Stimulated activated CD8-positive, alpha-beta memory T cell treated with anti-CD3 and anti-CD28 coated beads, Interleukin-2, amount 100 ng/mL, for 1 hour (primary cell): ENCODE results near the gene CNNM4.
"Not testable (repeated sequence)": the region's sequence is repeated elsewhere in the genome, so short reads cannot be mapped to it uniquely, and the experiment has no call there.

Source experiments
- DNase-seq, 2 donors: peaks; one replicate each; pipeline ENCODE4 v3.0.0-alpha.2; 2020; ENCODE audit warnings: low read depth in 2 of 2

CNNM4 gene

GRCh38 chr2:96792772-96793749 is 32.4 kb downstream of the CNNM4 start:
- DNase-seq: no peak

GRCh38 chr2:96795076-96795475 is 34.4 kb downstream of the CNNM4 start:
- DNase-seq: no peak

DNA sequence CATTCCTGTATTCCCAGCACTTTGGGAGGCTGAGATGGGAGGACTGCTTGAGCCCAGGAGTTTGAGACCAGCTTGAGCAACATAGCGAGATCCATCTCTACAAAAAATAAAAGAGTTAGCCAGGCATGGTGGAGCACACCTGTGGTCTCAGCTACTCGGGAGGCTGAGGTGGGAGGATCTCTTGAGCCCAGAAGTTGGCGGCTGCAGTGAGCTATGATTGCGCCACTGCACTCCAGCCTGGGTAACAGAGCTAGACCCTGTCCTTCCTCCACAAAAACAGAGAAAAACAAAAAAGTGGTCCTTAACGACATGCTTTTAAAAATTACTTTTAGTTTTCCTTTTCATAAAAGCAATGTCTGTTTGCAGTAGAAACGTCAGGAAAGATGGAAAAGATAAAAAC is 35.8 kb downstream of the CNNM4 start:
- not testable (repeated sequence) for DNase-seq

DNA sequence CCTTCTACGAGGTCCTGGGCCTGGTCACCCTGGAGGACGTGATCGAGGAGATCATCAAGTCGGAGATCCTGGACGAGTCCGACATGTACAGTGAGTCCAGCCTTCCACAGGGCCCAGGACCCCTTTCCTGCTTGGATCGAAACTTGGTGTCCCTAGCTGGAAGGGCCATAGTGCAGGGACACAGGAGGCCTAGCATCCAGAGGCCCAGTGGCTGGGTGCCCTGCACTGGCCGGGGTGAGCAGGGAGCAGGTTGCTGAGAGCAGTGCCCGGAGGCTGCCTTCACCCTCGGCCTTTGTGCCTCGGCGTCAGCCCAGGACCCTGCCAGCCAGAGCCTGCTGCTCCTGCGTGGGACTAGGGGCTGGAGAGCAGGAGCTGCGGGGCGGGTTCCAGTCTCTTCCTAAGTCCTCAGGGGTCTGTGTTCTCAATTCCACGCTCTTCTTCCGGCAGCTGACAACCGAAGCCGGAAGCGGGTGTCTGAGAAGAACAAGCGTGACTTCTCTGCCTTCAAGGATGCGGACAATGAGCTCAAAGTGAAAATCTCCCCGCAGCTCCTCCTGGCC is 36.4 kb downstream of the CNNM4 start:
- DNase-seq: no peak

GRCh38 chr2:96798733-96799622 is 38.3 kb downstream of the CNNM4 start:
- DNase-seq: no peak

DNA sequence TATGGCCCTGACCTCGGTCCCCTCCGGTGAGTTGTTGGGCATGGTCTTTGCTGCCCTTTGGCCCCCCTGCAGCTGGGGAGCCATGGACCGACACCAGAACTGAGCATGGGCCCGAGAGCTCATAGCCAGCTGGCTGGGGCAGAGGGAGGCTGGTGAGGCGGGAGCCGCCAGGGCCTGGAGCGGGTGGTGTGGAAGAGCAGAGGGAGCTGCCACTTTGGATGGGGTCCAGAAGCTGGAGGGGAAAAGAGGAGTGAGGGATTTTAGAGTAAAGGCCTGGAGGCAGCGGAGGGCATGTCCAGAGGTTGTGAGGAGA is 38.9 kb downstream of the CNNM4 start:
- DNase-seq: no peak

GRCh38 chr2:96800061-96801004 is 39.6 kb downstream of the CNNM4 start:
- DNase-seq: no peak

DNA sequence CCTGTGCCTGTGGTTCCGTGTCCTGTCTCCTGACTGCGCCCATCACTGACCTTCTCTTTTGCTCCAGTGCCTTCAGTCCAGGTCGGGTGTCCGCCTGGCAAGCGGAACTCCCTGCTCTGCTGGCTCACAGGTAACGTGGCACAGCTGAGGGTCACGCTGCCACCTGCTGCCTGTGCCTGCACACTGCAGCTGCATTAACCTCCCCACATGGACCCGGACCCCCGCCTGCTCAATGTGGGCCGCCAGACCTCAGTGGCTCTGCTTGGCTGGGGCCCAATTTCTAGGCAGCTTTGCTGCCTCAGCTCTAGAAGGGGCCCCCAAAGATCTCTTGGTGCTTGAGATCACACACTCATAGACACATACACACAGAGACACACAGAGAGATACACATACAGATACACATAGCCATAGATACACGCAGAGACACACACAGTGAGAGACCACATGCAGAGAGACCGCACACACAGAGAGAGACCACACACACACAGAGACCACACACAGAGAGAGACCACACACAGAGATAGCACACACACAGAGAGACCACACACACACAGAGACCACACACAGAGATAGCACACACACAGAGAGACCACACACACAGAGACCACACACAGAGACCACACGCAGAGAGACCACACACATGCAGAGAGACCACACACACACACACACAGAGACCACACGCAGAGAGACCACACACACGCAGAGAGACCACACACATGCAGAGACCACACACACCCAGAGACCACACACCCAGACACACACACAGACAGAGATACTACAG is 40.5 kb downstream of the CNNM4 start:
- DNase-seq: peak; percentile 43 to 48

DNA sequence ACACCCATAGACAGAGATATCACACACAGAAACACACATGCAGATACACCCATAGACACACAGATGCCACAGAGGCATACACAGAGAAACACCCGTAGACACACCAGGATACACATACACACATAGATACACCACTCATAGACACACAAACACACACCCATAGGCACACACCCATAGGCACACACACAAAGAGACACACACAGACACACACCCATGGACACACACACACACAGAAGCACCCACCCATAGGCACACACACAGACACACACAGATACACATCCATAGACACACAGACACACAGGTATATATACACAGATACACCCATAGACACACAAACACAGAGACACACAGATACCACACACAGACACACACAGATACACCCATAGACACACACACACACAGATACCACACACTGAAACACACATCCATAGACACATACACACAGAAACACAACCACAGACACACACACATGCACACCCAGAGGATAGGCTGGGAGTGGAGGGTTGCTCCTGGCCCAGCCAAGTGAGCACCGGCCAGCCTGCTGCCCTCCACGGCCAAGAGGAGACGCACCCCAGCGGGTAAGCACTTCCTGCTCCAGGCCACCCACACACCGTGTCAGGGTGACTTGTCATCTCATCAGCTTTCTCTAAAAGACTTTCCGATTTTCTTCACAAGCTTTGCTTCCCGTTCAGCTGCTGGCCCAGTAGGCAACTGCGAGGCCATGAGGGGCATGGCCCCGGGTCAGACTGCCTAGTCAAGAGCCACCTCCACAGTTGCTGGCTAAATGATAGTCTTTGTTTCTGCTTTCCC is 41.3 kb downstream of the CNNM4 start:
- DNase-seq: no peak

GRCh38 chr2:96802721-96803120 is 42.0 kb downstream of the CNNM4 start:
- no peak for DNase-seq

- no peak for DNase-seq
Measured at GRCh38 chr2:96804986-96805385, 44.3 kb downstream of the CNNM4 start.

GRCh38 chr2:96805946-96806345 is 45.2 kb downstream of the CNNM4 start:
- DNase-seq: not testable (repeated sequence)

DNA sequence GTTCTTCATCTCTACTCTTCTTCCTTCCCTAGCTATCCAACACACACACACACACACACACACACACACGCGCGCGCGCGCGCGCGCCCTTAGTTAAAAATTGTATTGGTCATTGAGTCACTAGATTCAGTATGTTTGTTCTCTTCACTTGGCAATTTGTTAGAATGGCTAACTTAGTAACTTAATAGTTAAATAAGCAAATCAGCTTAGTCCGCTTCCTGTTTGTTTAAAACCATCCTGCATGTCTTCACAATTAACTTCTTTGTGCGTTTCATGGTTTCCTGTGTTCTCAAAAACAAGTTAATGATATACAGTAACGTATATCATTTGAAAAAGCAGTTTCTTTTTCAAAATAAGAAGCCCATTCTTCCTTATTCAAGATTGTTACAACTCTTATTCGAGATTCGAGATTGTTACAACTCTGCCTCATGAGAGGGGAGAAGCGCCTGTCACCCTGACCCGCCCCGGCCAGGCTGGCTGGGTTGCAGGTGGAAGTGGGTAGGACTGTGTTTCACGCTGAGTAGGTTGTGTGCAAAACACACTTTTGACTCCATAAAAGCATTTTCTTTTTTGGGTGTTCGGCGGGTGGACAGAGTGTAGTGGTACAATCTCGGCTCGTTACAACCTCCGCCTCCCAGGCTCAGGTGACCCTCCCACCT is 45.9 kb downstream of the CNNM4 start:
- no peak for DNase-seq

GRCh38 chr2:96807127-96807471 is 46.4 kb downstream of the CNNM4 start:
- DNase-seq: no peak

GRCh38 chr2:96808176-96808837 is 47.6 kb downstream of the CNNM4 start:
- no peak for DNase-seq

GRCh38 chr2:96809216-96809882 is 48.6 kb downstream of the CNNM4 start:
- DNase-seq: no peak

GRCh38 chr2:96809951-96810782 is 49.5 kb downstream of the CNNM4 start:
- no peak for DNase-seq
